Gastroesophageal sphincter (tissue), 4 donors: Measurements from ENCODE around the gene SLC52A3. TPM values are rescaled to one million over a fixed set of nuclear protein-coding genes. Genes with fewer than 3 reads are reported as not detected.

ENCODE experiments used
- ATAC-seq: fragments of 150-250 bp; one replicate; pipeline ENCODE4 v1.9.1; 2016; ENCODE audit warnings: mild to moderate bottlenecking, moderate library complexity
- H3K27ac ChIP-seq, 4 donors: fragments of 200-600 bp; sonication (generic) in 3 of 4; 1 replicate in 3 of 4; 2 replicates in 1 of 4; pipeline ENCODE4 v1.5.1; 2016 to 2019
- H3K27me3 ChIP-seq: fragments of 200-600 bp; sonication (generic); one replicate; pipeline ENCODE4 v1.5.1; 2019
- H3K36me3 ChIP-seq, 2 donors: fragments of 200-600 bp; sonication (generic); one replicate each; pipeline ENCODE4 v1.5.1; 2019; ENCODE audit warnings: control low read depth in 1 of 2
- H3K4me1 ChIP-seq, 3 donors: fragments of 200-600 bp; sonication (generic); 1 replicate in 2 of 3; 2 replicates in 1 of 3; pipeline ENCODE4 v1.5.1; 2016 to 2019; ENCODE audit warnings: control low read depth in 2 of 3
- H3K4me3 ChIP-seq, 2 donors: fragments of 200-600 bp; sonication (generic); one replicate each; pipeline ENCODE4 v1.5.1; 2019; ENCODE audit warnings: mild to moderate bottlenecking in 1 of 2, moderate library complexity in 1 of 2
- H3K9me3 ChIP-seq, 3 donors: fragments of 200-600 bp; sonication (generic); one replicate each; pipeline ENCODE4 v1.5.1; 2017 to 2019; ENCODE audit warnings: control low read depth in 2 of 3
- EP300 ChIP-seq: sonication (generic); formaldehyde crosslinking; IDR thresholded peaks from one replicate; pipeline ENCODE4 v1.6.1; 2017; ENCODE audit warnings: antibody characterized with exemption, mild to moderate bottlenecking
- POLR2A ChIP-seq, 2 donors: fragments of 450-650 bp; IDR thresholded peaks; one replicate each; pipeline ENCODE4 v1.6.1; 2017; ENCODE audit warnings: antibody characterized with exemption in 2 of 2, mild to moderate bottlenecking in 2 of 2, moderate library complexity in 1 of 2
- POLR2AphosphoS5 ChIP-seq: sonication (generic); formaldehyde crosslinking; IDR thresholded peaks from one replicate; pipeline ENCODE4 v1.6.1; 2017; ENCODE audit warnings: antibody characterized with exemption
- WGBS, 2 donors: methylation state at CpG; one replicate each; pipeline ENCODE4 v1.1.5; 2018; ENCODE audit warnings: low coverage in 1 of 2; 5-methylcytosine and 5-hydroxymethylcytosine counted together
- total RNA-seq, 4 donors: library from RNA; depleted of rRNA; stranded (reverse); fragments of >200 nt; gene quantifications; one replicate each; pipeline ENCODE4 v1.1.0, GENCODE V29; 2016
- TF ChIP-seq, protein P1 (sequence below), 4 experiments: fragments of 200-600 bp in 2 of 4; fragments of 450-650 bp in 2 of 4; sonication (generic) in 1 of 4; IDR thresholded peaks; one replicate each; pipeline ENCODE4 v1.5.1; 2017 to 2019; ENCODE audit warnings: antibody characterized with exemption in 4 of 4, mild to moderate bottlenecking in 2 of 4, moderate library complexity in 2 of 4

The SLC52A3 gene
- total RNA-seq, 4 donors from 2014 or later: 0.31 to 1.7 (median 0.97) TPM

GRCh38 chr20:752291-752690, 16.0 kb downstream of the SLC52A3 start:
- 0 to 75% methylated on average over 1 to 5 of the region's 5 CpGs for WGBS, 2 donors
- Histone ChIP-seq H3K36me3 (no peaks in the 10 kb centered on the region), H3K4me1 (no peaks in the 10 kb centered on the region), H3K4me3 (no peak overlapping the region), H3K9me3 (no peaks in the 10 kb centered on the region), H3K27me3 (peaks cover 28% of the 10 kb centered on the region), H3K27ac (no peak overlapping the region)
- ATAC-seq: no peak
- TF ChIP-seq EP300 (no peak), POLR2A (IDR thresholded peaks at IDR 0.05) (no peak), POLR2AphosphoS5 (no peak)
- TF ChIP-seq, protein P1, sequence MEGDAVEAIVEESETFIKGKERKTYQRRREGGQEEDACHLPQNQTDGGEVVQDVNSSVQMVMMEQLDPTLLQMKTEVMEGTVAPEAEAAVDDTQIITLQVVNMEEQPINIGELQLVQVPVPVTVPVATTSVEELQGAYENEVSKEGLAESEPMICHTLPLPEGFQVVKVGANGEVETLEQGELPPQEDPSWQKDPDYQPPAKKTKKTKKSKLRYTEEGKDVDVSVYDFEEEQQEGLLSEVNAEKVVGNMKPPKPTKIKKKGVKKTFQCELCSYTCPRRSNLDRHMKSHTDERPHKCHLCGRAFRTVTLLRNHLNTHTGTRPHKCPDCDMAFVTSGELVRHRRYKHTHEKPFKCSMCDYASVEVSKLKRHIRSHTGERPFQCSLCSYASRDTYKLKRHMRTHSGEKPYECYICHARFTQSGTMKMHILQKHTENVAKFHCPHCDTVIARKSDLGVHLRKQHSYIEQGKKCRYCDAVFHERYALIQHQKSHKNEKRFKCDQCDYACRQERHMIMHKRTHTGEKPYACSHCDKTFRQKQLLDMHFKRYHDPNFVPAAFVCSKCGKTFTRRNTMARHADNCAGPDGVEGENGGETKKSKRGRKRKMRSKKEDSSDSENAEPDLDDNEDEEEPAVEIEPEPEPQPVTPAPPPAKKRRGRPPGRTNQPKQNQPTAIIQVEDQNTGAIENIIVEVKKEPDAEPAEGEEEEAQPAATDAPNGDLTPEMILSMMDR (IDR thresholded peaks at IDR 0.05): no peak

GRCh38 chr20:751761-752160, 16.5 kb downstream of the SLC52A3 start:
- no peak for ATAC-seq
- WGBS, 2 donors: 69 to 86% methylated on average over 5 of the region's 5 CpGs
- Histone ChIP-seq H3K36me3 (no peaks in the 10 kb centered on the region), H3K4me1 (no peaks in the 10 kb centered on the region), H3K27me3 (peaks cover 30% of the 10 kb centered on the region), H3K27ac (no peak overlapping the region), H3K4me3 (no peak overlapping the region), H3K9me3 (peaks cover 0 to 1% (median 0%) of the 10 kb centered on the region in 3 donors)
- TF ChIP-seq POLR2AphosphoS5 (no peak), POLR2A (IDR thresholded peaks at IDR 0.05) (no peak), EP300 (no peak)
- TF ChIP-seq, protein P1 (IDR thresholded peaks at IDR 0.05): no peak

DNA sequence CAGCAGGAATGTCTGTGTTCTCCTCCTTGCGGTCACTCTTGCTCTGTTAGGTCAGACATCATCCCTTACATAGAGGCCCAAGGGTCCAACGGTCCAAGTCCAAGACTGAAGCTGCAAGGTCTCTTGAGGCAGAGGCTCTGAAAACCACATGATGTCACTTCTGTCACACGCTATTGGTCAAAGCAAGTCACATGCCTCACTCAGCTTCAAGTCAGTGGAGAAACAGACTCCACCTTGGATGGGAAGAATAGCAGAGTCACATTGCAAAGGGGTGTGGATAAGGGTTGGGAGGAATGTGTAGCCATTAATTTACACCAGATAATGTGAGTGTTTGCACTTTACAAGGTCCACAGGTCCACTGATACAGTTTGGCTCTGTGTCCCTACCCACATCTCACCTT, 17.5 kb downstream of the SLC52A3 start:
- TF ChIP-seq POLR2A (IDR thresholded peaks at IDR 0.05) (no peak), EP300 (no peak), POLR2AphosphoS5 (no peak)
- TF ChIP-seq, protein P1 (IDR thresholded peaks at IDR 0.05): no peak
- Histone ChIP-seq H3K27ac (no peak overlapping the region), H3K4me3 (no peak overlapping the region), H3K27me3 (peaks cover 32% of the 10 kb centered on the region), H3K9me3 (peaks cover 0 to 11% (median 0%) of the 10 kb centered on the region in 3 donors), H3K36me3 (no peaks in the 10 kb centered on the region), H3K4me1 (no peaks in the 10 kb centered on the region)
- 58% methylated on average over 2 of the region's 3 CpGs; no CpG with 5 or more reads in 1 of the 2 donors for WGBS, 2 donors
- no peak for ATAC-seq

DNA sequence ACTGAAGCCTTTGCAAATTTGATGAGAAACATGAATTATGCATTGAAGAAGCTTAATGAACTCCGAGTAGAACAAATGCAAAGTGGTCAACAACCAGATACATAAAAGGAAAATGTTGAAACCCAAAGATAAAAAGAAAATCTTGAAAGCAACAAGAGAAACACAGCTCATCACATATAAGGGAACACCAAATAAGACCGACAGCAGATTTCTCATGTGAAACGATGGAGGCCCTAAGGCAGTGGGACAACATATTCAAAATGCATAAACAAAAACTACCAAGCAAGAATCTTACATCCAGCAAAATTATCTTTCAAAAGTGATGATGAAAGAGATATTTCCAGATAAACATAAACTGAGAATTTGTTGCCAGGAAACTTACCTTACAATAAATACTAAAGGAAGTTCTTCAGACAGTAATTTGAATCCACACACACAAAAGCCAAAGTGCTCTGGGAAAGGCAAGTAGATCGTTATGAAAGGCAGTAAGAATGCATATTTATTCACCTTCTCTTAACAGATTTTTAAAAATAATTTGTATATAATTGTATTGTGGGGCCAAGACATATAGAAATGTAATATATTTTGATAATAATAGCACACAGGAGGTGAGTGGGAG, 22.5 kb downstream of the SLC52A3 start:
- peaks cover 0 to 23% (median 0%) of the 10 kb centered on the region in 3 donors for H3K9me3 ChIP-seq
- no peak overlapping the region for H3K27ac ChIP-seq
- no peak overlapping the region for H3K4me3 ChIP-seq
- no peak for TF ChIP-seq POLR2A (IDR thresholded peaks at IDR 0.05)
- no peaks in the 10 kb centered on the region for H3K4me1 ChIP-seq
- WGBS, 2 donors: 73 to 89% methylated on average over 4 of the region's 4 CpGs
- ATAC-seq: no peak
- peaks cover 52% of the 10 kb centered on the region for H3K27me3 ChIP-seq
- no peaks in the 10 kb centered on the region for H3K36me3 ChIP-seq

DNA sequence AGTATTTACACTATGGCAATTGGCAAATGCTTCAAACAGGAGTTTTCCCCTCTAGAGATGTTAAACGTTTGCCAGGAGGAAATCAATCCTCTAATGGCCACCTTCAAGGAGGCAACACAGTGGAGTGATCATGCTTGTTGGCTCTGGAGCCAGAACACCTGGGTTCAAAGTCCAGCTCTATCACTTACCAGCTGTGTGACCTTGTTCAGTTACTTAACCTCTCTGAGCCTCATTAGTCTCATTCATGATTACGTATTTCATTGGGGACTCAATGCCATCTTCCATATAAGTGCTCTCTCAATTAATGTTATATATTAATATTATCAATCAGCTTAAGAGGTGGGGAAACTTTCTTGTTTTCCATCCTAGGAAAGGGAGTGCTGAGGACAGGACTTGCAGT, 26.1 kb downstream of the SLC52A3 start:
- ATAC-seq: no peak
- TF ChIP-seq POLR2A (IDR thresholded peaks at IDR 0.05) (no peak), EP300 (no peak), POLR2AphosphoS5 (no peak)
- TF ChIP-seq, protein P1 (IDR thresholded peaks at IDR 0.05): no peak
- Histone ChIP-seq H3K9me3 (peaks cover 0 to 23% (median 0%) of the 10 kb centered on the region in 3 donors), H3K4me1 (no peaks in the 10 kb centered on the region), H3K36me3 (no peaks in the 10 kb centered on the region), H3K27ac (no peak overlapping the region), H3K4me3 (no peak overlapping the region), H3K27me3 (peaks cover 57% of the 10 kb centered on the region)
- 58 to 67% methylated on average over 2 of the region's 2 CpGs for WGBS, 2 donors
